Panc1 (cell line): ENCODE data around the gene MAL.

Experiments
- POLR2AphosphoS5 ChIP-seq: IDR thresholded peaks from 2 replicates; pipeline ENCODE4 v1.6.1; 2012; ENCODE audit warnings: mild to moderate bottlenecking, low read depth, low read length, moderate library complexity
- TCF7L2 ChIP-seq: IDR thresholded peaks from 2 replicates; pipeline ENCODE4 v1.6.1; 2011; ENCODE audit warnings: mild to moderate bottlenecking, low read depth, low read length, inconsistent platforms
- TF ChIP-seq, protein P1 (sequence below): fragments of 450-650 bp; IDR thresholded peaks from 2 replicates; pipeline ENCODE4 v1.5.1; 2017; ENCODE audit warnings: mild to moderate bottlenecking
- TF ChIP-seq, protein P2 (sequence below), 2 experiments: IDR thresholded peaks; 2 replicates each; pipeline ENCODE4 v1.6.1; 2011 to 2012; ENCODE audit warnings: low read depth in 2 of 2, control low read depth in 1 of 2, low read length in 1 of 2, mild to moderate bottlenecking in 1 of 2, moderate library complexity in 1 of 2; ENCODE audit not compliant: insufficient read depth in 1 of 2

DNA sequence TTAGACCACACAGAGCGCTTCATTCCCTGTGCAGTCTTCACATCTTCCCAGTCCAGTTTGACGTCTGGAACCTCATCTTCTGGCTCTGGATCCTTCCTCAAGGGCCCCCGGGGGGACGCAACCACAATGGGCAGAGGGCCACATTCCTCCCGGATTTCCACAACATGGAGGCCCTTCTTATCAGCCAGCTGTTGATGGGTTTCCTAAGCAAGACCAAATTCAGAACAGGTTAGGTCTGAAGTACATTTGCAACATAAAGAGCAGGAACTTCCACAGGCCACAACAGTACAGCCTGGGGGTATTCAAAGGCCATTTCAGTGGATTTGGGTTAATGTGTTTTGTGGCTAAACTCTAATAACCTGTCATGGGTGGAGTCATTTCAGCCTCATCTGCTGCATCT is 61.9 kb downstream of the MAL start:
- TF ChIP-seq, protein P1, sequence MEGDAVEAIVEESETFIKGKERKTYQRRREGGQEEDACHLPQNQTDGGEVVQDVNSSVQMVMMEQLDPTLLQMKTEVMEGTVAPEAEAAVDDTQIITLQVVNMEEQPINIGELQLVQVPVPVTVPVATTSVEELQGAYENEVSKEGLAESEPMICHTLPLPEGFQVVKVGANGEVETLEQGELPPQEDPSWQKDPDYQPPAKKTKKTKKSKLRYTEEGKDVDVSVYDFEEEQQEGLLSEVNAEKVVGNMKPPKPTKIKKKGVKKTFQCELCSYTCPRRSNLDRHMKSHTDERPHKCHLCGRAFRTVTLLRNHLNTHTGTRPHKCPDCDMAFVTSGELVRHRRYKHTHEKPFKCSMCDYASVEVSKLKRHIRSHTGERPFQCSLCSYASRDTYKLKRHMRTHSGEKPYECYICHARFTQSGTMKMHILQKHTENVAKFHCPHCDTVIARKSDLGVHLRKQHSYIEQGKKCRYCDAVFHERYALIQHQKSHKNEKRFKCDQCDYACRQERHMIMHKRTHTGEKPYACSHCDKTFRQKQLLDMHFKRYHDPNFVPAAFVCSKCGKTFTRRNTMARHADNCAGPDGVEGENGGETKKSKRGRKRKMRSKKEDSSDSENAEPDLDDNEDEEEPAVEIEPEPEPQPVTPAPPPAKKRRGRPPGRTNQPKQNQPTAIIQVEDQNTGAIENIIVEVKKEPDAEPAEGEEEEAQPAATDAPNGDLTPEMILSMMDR, result no peak
- TF ChIP-seq POLR2AphosphoS5, result no peak
- TF ChIP-seq, protein P2, sequence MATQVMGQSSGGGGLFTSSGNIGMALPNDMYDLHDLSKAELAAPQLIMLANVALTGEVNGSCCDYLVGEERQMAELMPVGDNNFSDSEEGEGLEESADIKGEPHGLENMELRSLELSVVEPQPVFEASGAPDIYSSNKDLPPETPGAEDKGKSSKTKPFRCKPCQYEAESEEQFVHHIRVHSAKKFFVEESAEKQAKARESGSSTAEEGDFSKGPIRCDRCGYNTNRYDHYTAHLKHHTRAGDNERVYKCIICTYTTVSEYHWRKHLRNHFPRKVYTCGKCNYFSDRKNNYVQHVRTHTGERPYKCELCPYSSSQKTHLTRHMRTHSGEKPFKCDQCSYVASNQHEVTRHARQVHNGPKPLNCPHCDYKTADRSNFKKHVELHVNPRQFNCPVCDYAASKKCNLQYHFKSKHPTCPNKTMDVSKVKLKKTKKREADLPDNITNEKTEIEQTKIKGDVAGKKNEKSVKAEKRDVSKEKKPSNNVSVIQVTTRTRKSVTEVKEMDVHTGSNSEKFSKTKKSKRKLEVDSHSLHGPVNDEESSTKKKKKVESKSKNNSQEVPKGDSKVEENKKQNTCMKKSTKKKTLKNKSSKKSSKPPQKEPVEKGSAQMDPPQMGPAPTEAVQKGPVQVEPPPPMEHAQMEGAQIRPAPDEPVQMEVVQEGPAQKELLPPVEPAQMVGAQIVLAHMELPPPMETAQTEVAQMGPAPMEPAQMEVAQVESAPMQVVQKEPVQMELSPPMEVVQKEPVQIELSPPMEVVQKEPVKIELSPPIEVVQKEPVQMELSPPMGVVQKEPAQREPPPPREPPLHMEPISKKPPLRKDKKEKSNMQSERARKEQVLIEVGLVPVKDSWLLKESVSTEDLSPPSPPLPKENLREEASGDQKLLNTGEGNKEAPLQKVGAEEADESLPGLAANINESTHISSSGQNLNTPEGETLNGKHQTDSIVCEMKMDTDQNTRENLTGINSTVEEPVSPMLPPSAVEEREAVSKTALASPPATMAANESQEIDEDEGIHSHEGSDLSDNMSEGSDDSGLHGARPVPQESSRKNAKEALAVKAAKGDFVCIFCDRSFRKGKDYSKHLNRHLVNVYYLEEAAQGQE (IDR thresholded peaks at IDR 0.05; ENCODE audit: insufficient read depth in 1 of 2, low read depth in 2 of 2, low read length in 1 of 2), result no peak
- TF ChIP-seq TCF7L2, result no peak
